Adrenal gland (tissue), 12 donors: ENCODE measurements around the gene MCTP2. TPM values are rescaled to one million over a fixed set of nuclear protein-coding genes. Genes with fewer than 3 reads are reported as not detected.

Experiments used
- DNase-seq, 7 donors: peaks; one replicate each; pipeline ENCODE4 v3.0.0-alpha.2; 2019 to 2020
- H3K27ac ChIP-seq, 5 donors: fragments of 200-600 bp; sonication (generic) in 4 of 5; 1 replicate in 3 of 5; 2 replicates in 2 of 5; pipeline versions ENCODE4 v1.5.1 to v1.8.0; 2016 to 2020; ENCODE audit warnings: mild to moderate bottlenecking in 1 of 5
- H3K27me3 ChIP-seq: fragments of 200-600 bp; 2 replicates; pipeline ENCODE4 v1.8.0; 2021
- H3K36me3 ChIP-seq, 2 donors: fragments of 200-600 bp; replicated peaks in 1 of 2; 1 replicate in 1 of 2; 2 replicates in 1 of 2; pipeline versions ENCODE4 v1.5.1 to v1.8.0; 2018 to 2022
- H3K4me1 ChIP-seq, 2 donors: fragments of 200-600 bp; replicated peaks in 1 of 2; 1 replicate in 1 of 2; 2 replicates in 1 of 2; pipeline versions ENCODE4 v1.5.1 to v1.8.0; 2018 to 2021
- H3K4me3 ChIP-seq, 4 donors: fragments of 200-600 bp; sonication (generic) in 3 of 4; one replicate each; pipeline ENCODE4 v1.5.1; 2016 to 2018
- H3K9me3 ChIP-seq, 3 donors: fragments of 200-600 bp; sonication (generic) in 1 of 3; replicated peaks in 1 of 3; 1 replicate in 2 of 3; 2 replicates in 1 of 3; pipeline versions ENCODE4 v1.5.1 to v1.8.0; 2016 to 2021
- CTCF ChIP-seq, 6 experiments: fragments of 450-650 bp in 4 of 6; fragments of 200-600 bp in 2 of 6; sonication (generic) in 1 of 6; IDR thresholded peaks; 1 replicate in 5 of 6; 2 replicates in 1 of 6; pipeline versions ENCODE4 v1.5.1 to v1.8.0; 2016 to 2021; ENCODE audit warnings: antibody characterized with exemption in 6 of 6, mild to moderate bottlenecking in 2 of 6, moderate library complexity in 1 of 6
- POLR2A ChIP-seq, 2 donors: fragments of 450-650 bp; IDR thresholded peaks; one replicate each; pipeline ENCODE4 v1.6.1; 2017; ENCODE audit warnings: antibody characterized with exemption in 2 of 2, mild to moderate bottlenecking in 2 of 2, moderate library complexity in 1 of 2
- WGBS, 4 donors: extraction: QIAGEN DNeasy Blood & Tissue Kit in 2 of 4; methylation state at CpG; one replicate each; pipeline versions ENCODE4 v1.1.5 to v1.1.7; 2013 to 2017; 5-methylcytosine and 5-hydroxymethylcytosine counted together
- intact Hi-C, 2 donors: fragments of 100-400 bp; cut with DNase I; formaldehyde crosslinking; loops; one replicate each; pipeline versions ENCODE4 v1.14.1 to v1.15.0; 2022 to 2023
- polyA plus RNA-seq, 3 donors: library from polyadenylated mRNA; stranded (reverse); fragments of 200-250 nt in 2 of 3; fragments of 350-450 nt in 1 of 3; fragmentation: Illumina TruSeq in 1 of 3; extraction: RNeasy Lipid Tissue Mini Kit (QIAGEN cat#74804) in 1 of 3; gene quantifications; one replicate each; pipeline ENCODE4 v1.2.3, GENCODE V29; 2013 to 2014
- total RNA-seq, 9 donors: library from RNA; depleted of rRNA in 4 of 9; stranded (reverse); fragments of >200 nt in 4 of 9; fragments of 120-200 nt in 1 of 9; fragmentation: NEBNext Ultra II Directional in 1 of 9; extraction: Animal tissue kit (Norgen Biotek cat#: 25700) in 1 of 9; gene quantifications; one replicate each; pipeline versions ENCODE4 v1.1.0 to v1.2.4, GENCODE V29; 2013 to 2023
- donor health status: healthy with polysubstance abuse.
- donor health status: Bipolar disorder and iron deficiency.
- donor health status: DM: yes; HTN: yes; CAD: no.
- donor health status: DM: no; HTN: no; CAD: no.
- donor health status: DM: no; HTN: no; CAD: no.
- donor health status: DM: yes; HTN: yes; CAD: no.

The MCTP2 gene
- total and polyA plus RNA-seq, 12 donors: 2.7 to 21.3 (median 14.4) TPM

DNA sequence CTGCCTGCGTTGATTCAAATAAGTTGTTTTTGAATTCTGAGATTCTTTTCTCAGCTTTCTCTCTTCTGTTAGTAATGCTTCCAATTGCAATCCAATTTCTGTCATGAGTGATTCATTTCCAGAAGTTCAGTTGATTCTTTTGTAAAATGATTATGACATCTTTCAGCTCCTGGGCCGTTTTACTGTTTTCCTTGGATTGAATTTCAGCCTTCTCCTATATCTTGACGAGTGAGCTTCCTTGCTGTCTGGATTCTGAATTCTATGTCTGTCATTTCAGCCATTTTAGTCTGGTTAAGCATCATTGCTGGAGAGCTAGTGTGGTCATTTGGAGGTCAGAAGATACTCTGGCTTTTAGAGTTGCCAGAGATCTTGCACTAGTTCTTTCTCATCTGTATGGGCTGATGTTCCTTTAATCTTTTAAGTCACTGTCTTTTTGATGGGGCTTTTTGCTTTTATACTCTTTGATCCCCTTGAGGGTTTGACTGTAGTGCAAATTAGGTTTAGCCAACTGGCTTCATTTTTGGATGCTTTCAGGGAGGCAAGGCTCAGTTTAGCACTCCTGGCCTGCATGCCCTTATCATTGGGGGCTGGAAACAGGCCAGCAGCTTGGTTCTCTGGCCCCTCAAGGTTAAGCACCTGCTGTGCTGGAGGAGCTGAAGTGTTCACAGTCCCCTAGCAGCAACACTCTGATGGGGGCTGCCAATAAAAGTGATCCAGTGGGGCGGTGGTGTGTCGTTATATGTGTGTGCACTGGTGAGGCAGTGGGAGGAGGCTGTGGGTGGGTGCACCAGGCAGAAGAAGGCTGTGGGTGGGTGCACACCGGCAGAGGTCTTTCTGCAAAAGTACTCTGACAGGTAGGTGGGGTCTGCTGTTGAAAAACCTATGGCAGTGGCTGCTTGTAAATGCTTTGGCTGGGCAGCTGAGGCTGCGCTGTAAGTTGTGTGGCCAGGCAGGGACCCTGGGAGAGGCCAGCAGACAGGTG lies 51.2 kb downstream of the MCTP2 start:
- 61 to 67% (median 64%) methylated on average over 7 of the region's 7 CpGs for WGBS, 4 donors
- intact Hi-C loops: no loop called here
- Histone ChIP-seq H3K9me3 (no peaks in the 10 kb centered on the region), H3K4me3 (no peak overlapping the region), H3K4me1 (no peaks in the 10 kb centered on the region), H3K27me3 (no peaks in the 10 kb centered on the region), H3K27ac (no peak overlapping the region), H3K36me3 (no peaks in the 10 kb centered on the region)
- TF ChIP-seq POLR2A (IDR thresholded peaks at IDR 0.05) (no peak), CTCF (IDR thresholded peaks at IDR 0.05) (no peak)
- no peak for DNase-seq

DNA sequence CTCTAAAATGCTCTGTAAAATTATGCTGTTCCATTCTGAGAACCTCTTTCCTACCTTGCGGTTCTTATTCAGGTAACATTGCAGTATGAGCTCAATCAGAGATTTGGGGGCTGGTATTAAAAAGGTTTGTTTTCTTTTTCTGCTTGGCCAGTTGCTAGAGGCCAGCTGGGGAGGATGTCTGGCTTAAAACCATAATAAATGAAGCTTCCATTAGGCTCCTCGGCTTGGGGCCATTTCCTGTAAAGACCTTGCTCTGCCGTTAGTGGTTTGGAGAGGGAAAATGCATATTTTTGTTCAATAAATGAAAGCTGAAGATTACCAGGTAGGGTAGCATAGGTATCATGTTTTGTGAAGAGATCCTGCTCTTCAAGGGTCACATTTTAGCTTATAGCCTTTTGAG lies 55.2 kb downstream of the MCTP2 start:
- no peak for DNase-seq
- TF ChIP-seq POLR2A (IDR thresholded peaks at IDR 0.05): no peak
- TF ChIP-seq CTCF (IDR thresholded peaks at IDR 0.05): no peak
- WGBS, 4 donors: 39 to 57% (median 50%) methylated on average over 3 of the region's 3 CpGs
- no peak overlapping the region for H3K4me3 ChIP-seq
- H3K27me3 ChIP-seq: no peaks in the 10 kb centered on the region
- H3K4me1 ChIP-seq: no peaks in the 10 kb centered on the region
- intact Hi-C loops: no loop called here
- H3K36me3 ChIP-seq: no peaks in the 10 kb centered on the region
- no peaks in the 10 kb centered on the region for H3K9me3 ChIP-seq
- no peak overlapping the region for H3K27ac ChIP-seq

- Histone ChIP-seq H3K4me3 (no peak overlapping the region), H3K9me3 (no peaks in the 10 kb centered on the region), H3K4me1 (no peaks in the 10 kb centered on the region), H3K27me3 (no peaks in the 10 kb centered on the region), H3K36me3 (no peaks in the 10 kb centered on the region), H3K27ac (no peak overlapping the region)
- TF ChIP-seq POLR2A (IDR thresholded peaks at IDR 0.05): no peak
- no peak for TF ChIP-seq CTCF (IDR thresholded peaks at IDR 0.05)
- no peak for DNase-seq
- WGBS, 4 donors: 56 to 74% (median 60%) methylated on average over 4 of the region's 4 CpGs
- intact Hi-C loops: no loop called here
Observed at GRCh38 chr15:94287794-94288246, 56.5 kb downstream of the MCTP2 start.

- DNase-seq: no peak
- 64 to 78% (median 72%) methylated on average over 1 of the region's 1 CpG for WGBS, 4 donors
- Histone ChIP-seq H3K9me3 (no peaks in the 10 kb centered on the region), H3K4me1 (no peaks in the 10 kb centered on the region), H3K27ac (no peak overlapping the region), H3K27me3 (no peaks in the 10 kb centered on the region), H3K36me3 (no peaks in the 10 kb centered on the region), H3K4me3 (no peak overlapping the region)
- TF ChIP-seq CTCF (IDR thresholded peaks at IDR 0.05) (no peak), POLR2A (IDR thresholded peaks at IDR 0.05) (no peak)
- intact Hi-C loops: no loop called here
Observed at GRCh38 chr15:94290730-94291129, 59.4 kb downstream of the MCTP2 start.
